IMR-90 (cell line): Measurements from ENCODE around the gene NSMCE3. TPM values are rescaled to one million over a fixed set of nuclear protein-coding genes. Genes with fewer than 3 reads are reported as not detected.

ENCODE experiments used
- ATAC-seq: fragments of 200-7000 bp; cut with Tn5 transposase; 2 replicates; pipeline ENCODE4 v1.9.1; 2020; ENCODE audit warnings: low read depth, mild to moderate bottlenecking, moderate library complexity
- BruUV-seq: library from RNA; stranded (reverse); fragments of 400-500 nt; replicated peaks from 2 replicates; lab custom pipeline; 2021; lab: Mats Ljungman, UMichigan
- CTCF ChIA-PET: fragments of 300-600 bp; formaldehyde crosslinking; extraction: SDS; loops from one replicate; lab custom pipeline; 2021; ENCODE audit warnings: antibody characterized with exemption; lab: Yijun Ruan, JAX
- POLR2A ChIA-PET: fragments of 300-600 bp; sonication (Branson Sonifier 250); formaldehyde crosslinking; loops from one replicate; lab custom pipeline; 2022; ENCODE audit warnings: antibody characterized with exemption; ENCODE audit not compliant: unreplicated experiment; lab: Charles Lee
- DNase-seq: peaks from one replicate; pipeline ENCODE4 v3.0.0; 2013
- H2AFZ ChIP-seq: replicated peaks from 2 replicates; pipeline ENCODE3; 2013; ENCODE audit warnings: low read length, mild to moderate bottlenecking; ENCODE audit not compliant: poor library complexity
- H2AK5ac ChIP-seq: 2 replicates; pipeline ENCODE4 v1.6.1; 2013; ENCODE audit warnings: low read depth, low read length, inconsistent platforms
- H2AK9ac ChIP-seq: replicated peaks from 2 replicates; pipeline ENCODE3; 2013; ENCODE audit warnings: mild to moderate bottlenecking, low read depth, low read length, moderate library complexity; ENCODE audit not compliant: poor library complexity
- H2BK120ac ChIP-seq: 2 replicates; pipeline ENCODE4 v1.6.1; 2013; ENCODE audit warnings: low read depth, low read length, inconsistent platforms
- H2BK15ac ChIP-seq: 3 replicates; pipeline ENCODE4 v1.6.1; 2013; ENCODE audit warnings: low read depth, low read length, inconsistent platforms
- H2BK20ac ChIP-seq: 2 replicates; pipeline ENCODE4 v1.6.1; 2013; ENCODE audit warnings: low read depth, mild to moderate bottlenecking, inconsistent platforms, low read length, moderate library complexity
- H2BK5ac ChIP-seq: 2 replicates; pipeline ENCODE4 v1.6.1; 2013; ENCODE audit warnings: mild to moderate bottlenecking, low read depth, low read length, inconsistent platforms; ENCODE audit not compliant: poor library complexity, severe bottlenecking
- H3K14ac ChIP-seq: replicated peaks from 2 replicates; pipeline ENCODE4 v1.6.1; 2013; ENCODE audit warnings: low read depth, low read length, inconsistent platforms
- H3K18ac ChIP-seq: 2 replicates; pipeline ENCODE4 v1.6.1; 2013; ENCODE audit warnings: low read depth, low read length, control low read depth
- H3K23ac ChIP-seq: 2 replicates; pipeline ENCODE4 v1.6.1; 2013; ENCODE audit warnings: low read depth, low read length, inconsistent platforms
- H3K27ac ChIP-seq: 2 replicates; pipeline ENCODE4 v1.5.1; 2013; ENCODE audit warnings: mild to moderate bottlenecking, control low read depth, low read length; ENCODE audit not compliant: insufficient read depth
- H3K27me3 ChIP-seq: 2 replicates; pipeline ENCODE4 v1.6.1; 2013; ENCODE audit warnings: low read length; ENCODE audit not compliant: control insufficient read depth, insufficient read depth
- H3K36me3 ChIP-seq: 2 replicates; pipeline ENCODE4 v1.6.1; 2013; ENCODE audit warnings: low read length, mixed read lengths; ENCODE audit not compliant: control insufficient read depth, insufficient read depth
- H3K4ac ChIP-seq: 2 replicates; pipeline ENCODE4 v1.6.1; 2013; ENCODE audit warnings: low read depth, low read length, inconsistent platforms
- H3K4me1 ChIP-seq: 2 replicates; pipeline ENCODE4 v1.6.1; 2013; ENCODE audit warnings: low read length, mixed read lengths; ENCODE audit not compliant: control insufficient read depth, insufficient read depth
- H3K4me2 ChIP-seq: 2 replicates; pipeline ENCODE4 v1.6.1; 2013; ENCODE audit warnings: low read depth, mild to moderate bottlenecking, control low read depth, low read length, moderate library complexity
- H3K4me3 ChIP-seq: 2 replicates; pipeline ENCODE4 v1.5.1; 2013; ENCODE audit warnings: low read depth, mild to moderate bottlenecking, control low read depth, low read length, moderate library complexity; ENCODE audit not compliant: insufficient read depth
- H3K56ac ChIP-seq: 2 replicates; pipeline ENCODE4 v1.6.1; 2013; ENCODE audit warnings: low read length, inconsistent platforms; ENCODE audit not compliant: insufficient read depth; ENCODE audit errors: extremely low read depth
- H3K79me1 ChIP-seq, 2 experiments: 2 replicates each; pipeline ENCODE4 v1.6.1; 2013; ENCODE audit warnings: low read length in 2 of 2, inconsistent platforms in 1 of 2, low read depth in 1 of 2
- H3K9ac ChIP-seq: 2 replicates; pipeline ENCODE4 v1.6.1; 2013; ENCODE audit warnings: low read depth, low read length, control low read depth
- H3K9me1 ChIP-seq: 2 replicates; pipeline ENCODE4 v1.6.1; 2013; ENCODE audit warnings: low read length, inconsistent platforms; ENCODE audit not compliant: insufficient read depth
- H3K9me3 ChIP-seq: 2 replicates; pipeline ENCODE4 v1.6.1; 2013; ENCODE audit warnings: low read length; ENCODE audit not compliant: control insufficient read depth, insufficient read depth
- H4K20me1 ChIP-seq: 2 replicates; pipeline ENCODE4 v1.6.1; 2013; ENCODE audit warnings: low read length, inconsistent platforms; ENCODE audit not compliant: insufficient read depth
- H4K5ac ChIP-seq: 2 replicates; pipeline ENCODE4 v1.6.1; 2013; ENCODE audit warnings: mild to moderate bottlenecking, low read depth, low read length, control low read depth
- H4K8ac ChIP-seq, 2 experiments: 2 replicates each; pipeline ENCODE4 v1.6.1; 2013; ENCODE audit warnings: low read depth in 2 of 2, low read length in 2 of 2, control low read depth in 1 of 2, inconsistent platforms in 1 of 2
- H4K91ac ChIP-seq: 2 replicates; pipeline ENCODE4 v1.6.1; 2013; ENCODE audit warnings: low read depth, low read length, inconsistent platforms; ENCODE audit not compliant: insufficient read depth
- BHLHE40 ChIP-seq: fragments of 150-350 bp; IDR thresholded peaks from 2 replicates; pipeline ENCODE4 v1.6.1; 2016; ENCODE audit warnings: mild to moderate bottlenecking, low read depth, low read length
- CEBPB ChIP-seq: IDR thresholded peaks from 2 replicates; pipeline ENCODE4 v1.6.1; 2012; ENCODE audit warnings: low read depth, low read length, improper control_type of control experiment
- CHD1 ChIP-seq: IDR thresholded peaks from 2 replicates; pipeline ENCODE4 v1.6.1; 2012; ENCODE audit warnings: low read depth, low read length, improper control_type of control experiment
- CTCF ChIP-seq: conservative IDR thresholded peaks from 2 replicates; pipeline ENCODE4 v1.5.1; 2012; ENCODE audit warnings: mild to moderate bottlenecking, low read depth, low read length, improper control_type of control experiment
- FOS ChIP-seq: fragments of 150-350 bp; IDR thresholded peaks from 2 replicates; pipeline ENCODE4 v1.6.1; 2016; ENCODE audit warnings: low read depth, low read length
- MAFK ChIP-seq: IDR thresholded peaks from 2 replicates; pipeline ENCODE4 v1.6.1; 2012; ENCODE audit warnings: low read depth, low read length, improper control_type of control experiment
- MAZ ChIP-seq: IDR thresholded peaks from 2 replicates; pipeline ENCODE4 v1.6.1; 2012; ENCODE audit warnings: low read depth, mild to moderate bottlenecking, low read length, improper control_type of control experiment, moderate library complexity, borderline replicate concordance
- MXI1 ChIP-seq: IDR thresholded peaks from 2 replicates; pipeline ENCODE4 v1.6.1; 2012; ENCODE audit warnings: low read depth, mild to moderate bottlenecking, low read length, moderate library complexity, borderline replicate concordance
- NFE2L2 ChIP-seq: fragments of 150-350 bp; IDR thresholded peaks from 2 replicates; pipeline ENCODE4 v1.6.1; 2016; ENCODE audit warnings: low read depth, mild to moderate bottlenecking, low read length
- POLR2A ChIP-seq: IDR thresholded peaks from 2 replicates; pipeline ENCODE4 v1.6.1; 2012; ENCODE audit warnings: mild to moderate bottlenecking, low read depth, low read length
- RAD21 ChIP-seq: IDR thresholded peaks from 2 replicates; pipeline ENCODE4 v1.6.1; 2012; ENCODE audit warnings: low read length, improper control_type of control experiment
- RCOR1 ChIP-seq: IDR thresholded peaks from 2 replicates; pipeline ENCODE4 v1.6.1; 2012; ENCODE audit warnings: mild to moderate bottlenecking, low read length, improper control_type of control experiment; ENCODE audit not compliant: insufficient replicate concordance
- RFX5 ChIP-seq: IDR thresholded peaks from 2 replicates; pipeline ENCODE4 v1.8.0; 2012; ENCODE audit warnings: low read depth, mild to moderate bottlenecking, low read length, moderate library complexity
- SMC3 ChIP-seq: fragments of 150-350 bp; IDR thresholded peaks from 2 replicates; pipeline ENCODE4 v1.6.1; 2016; ENCODE audit warnings: low read depth, mild to moderate bottlenecking, antibody characterized with exemption, low read length, moderate library complexity
- whole genome bisulfite sequencing, 2 experiments: methylation state at CpG; one replicate each; pipeline versions ENCODE4 v1.1.5 to v1.1.7; 2013; ENCODE audit warnings: missing lambda C conversion rate in 2 of 2; ENCODE audit not compliant: insufficient read length in 1 of 2; ENCODE audit errors: extremely low coverage in 2 of 2; 5-methylcytosine and 5-hydroxymethylcytosine counted together
- dilution Hi-C: fragments of 300-500 bp; cut with HindIII; formaldehyde crosslinking; loops from one replicate; pipeline ENCODE4 v1.14.3; 2018; ENCODE audit warnings: low sequenced_read_pairs; ENCODE audit not compliant: unreplicated experiment
- in situ Hi-C: fragments of 300-500 bp; cut with MboI; formaldehyde crosslinking; loops from 3 replicates; pipeline ENCODE4 v1.14.3; 2019; ENCODE audit warnings: low sequenced_read_pairs, inconsistent platforms, mixed read lengths
- intact Hi-C: fragments of 100-400 bp; cut with micrococcal nuclease; formaldehyde crosslinking; loops from 2 replicates; pipeline ENCODE4 v1.10.0; 2022
- polyA plus RNA-seq, 3 experiments: library from polyadenylated mRNA; depleted of rRNA; stranded (reverse); fragments of >200 nt; gene quantifications; 2 replicates each; pipeline ENCODE4 v1.2.3, GENCODE V29; 2012; ENCODE audit warnings: low replicate concordance in 1 of 3
- total RNA-seq: library from RNA; depleted of rRNA; stranded (reverse); fragments of >200 nt; gene quantifications from 2 replicates; pipeline ENCODE4 v1.2.3, GENCODE V29; 2012
- TF ChIP-seq, protein P1 (sequence below): fragments of 150-350 bp; IDR thresholded peaks from 2 replicates; pipeline ENCODE4 v1.6.1; 2016; ENCODE audit warnings: low read depth, mild to moderate bottlenecking, low read length, moderate library complexity, borderline replicate concordance
- TF ChIP-seq, protein P2 (sequence below): fragments of 150-350 bp; IDR thresholded peaks from 2 replicates; pipeline ENCODE4 v1.6.1; 2017; ENCODE audit warnings: mild to moderate bottlenecking, antibody characterized with exemption, low read length, low read depth

NSMCE3 gene
- total and polyA plus RNA-seq, 2 of the 4 experiments (the other 2 are of a cell fraction): 5.1 to 6.3 TPM

DNA sequence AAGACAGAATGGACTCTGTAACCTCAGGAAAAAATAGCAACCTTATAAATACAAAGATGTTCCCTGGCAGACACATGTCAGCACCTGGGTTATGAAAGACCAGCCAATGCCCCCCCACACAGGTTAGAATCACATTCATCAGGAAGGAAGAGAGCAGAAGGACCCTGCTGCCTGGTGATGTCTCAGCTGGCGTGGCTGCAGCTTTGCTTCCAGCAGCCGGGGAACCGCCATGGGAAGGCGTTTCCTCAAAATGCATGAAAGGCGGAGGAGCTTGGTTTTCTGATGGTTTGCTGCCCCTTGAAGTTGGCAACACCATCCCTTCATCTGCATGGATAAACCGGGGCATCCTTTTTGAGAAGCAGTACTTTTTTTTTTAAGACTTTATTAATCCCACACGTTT is 10.9 kb upstream of the NSMCE3 start:
- no peak overlapping the region for H3K56ac ChIP-seq
- H3K4ac ChIP-seq: no peak overlapping the region
- ATAC-seq: no peak
- H2BK5ac ChIP-seq: no peak overlapping the region
- H3K23ac ChIP-seq: no peak overlapping the region
- no peak overlapping the region for H2AK9ac ChIP-seq
- H3K9me3 ChIP-seq: no peaks in the 10 kb centered on the region
- no peaks in the 10 kb centered on the region; the same call in 1 of the 2 replicates for H3K27me3 ChIP-seq
- DNase-seq: no peak
- dilution Hi-C loops: no loop called here
- no peak overlapping the region for H2AFZ ChIP-seq
- no peak overlapping the region for H3K4me2 ChIP-seq
- ChIA-PET POLR2A (no interaction called here), CTCF (no interaction called here)
- no peak overlapping the region for H3K9ac ChIP-seq
- no TSS peak for BruUV-seq
- in situ Hi-C loops: no loop called here
- H3K4me3 ChIP-seq: no peak overlapping the region
- H3K18ac ChIP-seq: no peak overlapping the region
- WGBS, 2 experiments: no CpG with 5 or more reads among the region's 7 CpGs
- H2BK120ac ChIP-seq: no peak overlapping the region
- TF ChIP-seq NFE2L2: no peak
- TF ChIP-seq POLR2A: no peak
- no peak for TF ChIP-seq CHD1
- no peak for TF ChIP-seq RFX5
- TF ChIP-seq MAZ: no peak
- TF ChIP-seq, protein P1, sequence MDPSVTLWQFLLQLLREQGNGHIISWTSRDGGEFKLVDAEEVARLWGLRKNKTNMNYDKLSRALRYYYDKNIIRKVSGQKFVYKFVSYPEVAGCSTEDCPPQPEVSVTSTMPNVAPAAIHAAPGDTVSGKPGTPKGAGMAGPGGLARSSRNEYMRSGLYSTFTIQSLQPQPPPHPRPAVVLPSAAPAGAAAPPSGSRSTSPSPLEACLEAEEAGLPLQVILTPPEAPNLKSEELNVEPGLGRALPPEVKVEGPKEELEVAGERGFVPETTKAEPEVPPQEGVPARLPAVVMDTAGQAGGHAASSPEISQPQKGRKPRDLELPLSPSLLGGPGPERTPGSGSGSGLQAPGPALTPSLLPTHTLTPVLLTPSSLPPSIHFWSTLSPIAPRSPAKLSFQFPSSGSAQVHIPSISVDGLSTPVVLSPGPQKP: no peak
- TF ChIP-seq MAFK: no peak
- TF ChIP-seq SMC3: no peak
- no peak for TF ChIP-seq RCOR1
- no peak for TF ChIP-seq BHLHE40
- TF ChIP-seq FOS: no peak
- TF ChIP-seq RAD21: no peak
- TF ChIP-seq CEBPB: no peak
- TF ChIP-seq MXI1: no peak
- no peak for TF ChIP-seq CTCF
- TF ChIP-seq, protein P2, sequence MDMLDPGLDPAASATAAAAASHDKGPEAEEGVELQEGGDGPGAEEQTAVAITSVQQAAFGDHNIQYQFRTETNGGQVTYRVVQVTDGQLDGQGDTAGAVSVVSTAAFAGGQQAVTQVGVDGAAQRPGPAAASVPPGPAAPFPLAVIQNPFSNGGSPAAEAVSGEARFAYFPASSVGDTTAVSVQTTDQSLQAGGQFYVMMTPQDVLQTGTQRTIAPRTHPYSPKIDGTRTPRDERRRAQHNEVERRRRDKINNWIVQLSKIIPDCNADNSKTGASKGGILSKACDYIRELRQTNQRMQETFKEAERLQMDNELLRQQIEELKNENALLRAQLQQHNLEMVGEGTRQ: no peak
- no peaks in the 10 kb centered on the region for H3K36me3 ChIP-seq
- no peak overlapping the region for H4K5ac ChIP-seq
- H2BK15ac ChIP-seq: no peak overlapping the region
- intact Hi-C loops: no loop called here
- H2AK5ac ChIP-seq: no peak overlapping the region
- no peak overlapping the region for H4K8ac ChIP-seq
- H3K79me1 ChIP-seq: no peaks in the 10 kb centered on the region
- H3K9me1 ChIP-seq: peaks cover 7% of the 10 kb centered on the region; the same call in 1 of the 2 replicates
- no peak overlapping the region for H4K91ac ChIP-seq
- H4K20me1 ChIP-seq: no peaks in the 10 kb centered on the region
- H3K4me1 ChIP-seq: peaks cover 7% of the 10 kb centered on the region
- H2BK20ac ChIP-seq: no peak overlapping the region
- H3K27ac ChIP-seq: no peak overlapping the region
- H3K14ac ChIP-seq: no peak overlapping the region
